ENCODE measurements around the gene MED17. TPM values are rescaled to one million over a fixed set of nuclear protein-coding genes. Genes with fewer than 3 reads are reported as not detected.

The MED17 gene
- total and polyA plus RNA-seq, 2 of the 13 experiments (the other 11 are each of a cell fraction or from before 2014, with no cell fraction given): 23.1 to 37.0 TPM

DNA sequence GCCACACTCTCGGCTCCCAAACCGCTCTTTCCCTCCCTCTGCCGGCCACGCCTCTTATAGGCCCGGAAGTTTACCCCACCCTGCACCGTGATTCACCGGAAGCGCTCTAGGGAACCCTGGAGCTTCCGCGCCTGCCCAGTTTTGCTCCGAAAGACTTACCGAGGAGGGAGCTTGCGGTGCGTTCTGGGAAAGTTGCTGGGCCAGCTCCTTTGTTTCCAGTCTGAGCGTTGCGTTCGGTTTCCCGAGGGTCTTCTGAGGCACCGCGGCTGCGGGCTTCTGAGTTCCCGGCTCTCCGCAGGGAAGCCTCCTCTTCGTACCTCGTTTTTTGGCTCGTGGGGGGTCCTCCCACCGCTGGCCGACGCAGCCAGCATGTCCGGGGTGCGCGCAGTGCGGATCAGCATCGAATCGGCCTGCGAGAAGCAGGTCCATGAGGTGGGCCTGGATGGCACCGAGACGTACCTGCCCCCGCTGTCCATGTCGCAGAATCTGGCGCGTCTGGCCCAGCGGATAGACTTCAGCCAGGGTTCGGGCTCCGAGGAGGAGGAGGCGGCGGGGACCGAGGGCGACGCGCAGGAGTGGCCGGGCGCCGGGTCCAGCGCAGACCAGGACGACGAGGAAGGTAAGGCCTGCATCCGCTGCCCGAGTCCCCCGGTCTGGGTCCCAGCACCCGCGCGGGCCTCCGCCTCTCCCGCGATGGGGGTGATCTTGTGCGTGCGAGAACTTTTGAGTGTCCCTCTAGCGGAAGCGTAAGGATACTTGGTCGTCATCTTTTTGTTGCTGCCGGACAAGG, at the start of gene MED17 (continued):
- TF ChIP-seq ATF5 (CRISPR knock-in tag; IDR thresholded peaks at IDR 0.05; ENCODE audit: low read depth) (no peak), ZBTB7A (CRISPR knock-in tag; IDR thresholded peaks at IDR 0.05) (no peak; the same call in 1 of the 2 replicates), PPARG (CRISPR knock-in tag; conservative IDR thresholded peaks at IDR 0.05) (no peak), ZNF850 (CRISPR knock-in tag; conservative IDR thresholded peaks at IDR 0.05) (no peak), MAFG (CRISPR knock-in tag; IDR thresholded peaks at IDR 0.05) (no peak)
- TF ChIP-seq, protein P1, sequence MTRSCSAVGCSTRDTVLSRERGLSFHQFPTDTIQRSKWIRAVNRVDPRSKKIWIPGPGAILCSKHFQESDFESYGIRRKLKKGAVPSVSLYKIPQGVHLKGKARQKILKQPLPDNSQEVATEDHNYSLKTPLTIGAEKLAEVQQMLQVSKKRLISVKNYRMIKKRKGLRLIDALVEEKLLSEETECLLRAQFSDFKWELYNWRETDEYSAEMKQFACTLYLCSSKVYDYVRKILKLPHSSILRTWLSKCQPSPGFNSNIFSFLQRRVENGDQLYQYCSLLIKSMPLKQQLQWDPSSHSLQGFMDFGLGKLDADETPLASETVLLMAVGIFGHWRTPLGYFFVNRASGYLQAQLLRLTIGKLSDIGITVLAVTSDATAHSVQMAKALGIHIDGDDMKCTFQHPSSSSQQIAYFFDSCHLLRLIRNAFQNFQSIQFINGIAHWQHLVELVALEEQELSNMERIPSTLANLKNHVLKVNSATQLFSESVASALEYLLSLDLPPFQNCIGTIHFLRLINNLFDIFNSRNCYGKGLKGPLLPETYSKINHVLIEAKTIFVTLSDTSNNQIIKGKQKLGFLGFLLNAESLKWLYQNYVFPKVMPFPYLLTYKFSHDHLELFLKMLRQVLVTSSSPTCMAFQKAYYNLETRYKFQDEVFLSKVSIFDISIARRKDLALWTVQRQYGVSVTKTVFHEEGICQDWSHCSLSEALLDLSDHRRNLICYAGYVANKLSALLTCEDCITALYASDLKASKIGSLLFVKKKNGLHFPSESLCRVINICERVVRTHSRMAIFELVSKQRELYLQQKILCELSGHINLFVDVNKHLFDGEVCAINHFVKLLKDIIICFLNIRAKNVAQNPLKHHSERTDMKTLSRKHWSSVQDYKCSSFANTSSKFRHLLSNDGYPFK (CRISPR knock-in tag; IDR thresholded peaks at IDR 0.05; ENCODE audit: borderline replicate concordance): peak; percentile 81
- TF ChIP-seq, protein P2, sequence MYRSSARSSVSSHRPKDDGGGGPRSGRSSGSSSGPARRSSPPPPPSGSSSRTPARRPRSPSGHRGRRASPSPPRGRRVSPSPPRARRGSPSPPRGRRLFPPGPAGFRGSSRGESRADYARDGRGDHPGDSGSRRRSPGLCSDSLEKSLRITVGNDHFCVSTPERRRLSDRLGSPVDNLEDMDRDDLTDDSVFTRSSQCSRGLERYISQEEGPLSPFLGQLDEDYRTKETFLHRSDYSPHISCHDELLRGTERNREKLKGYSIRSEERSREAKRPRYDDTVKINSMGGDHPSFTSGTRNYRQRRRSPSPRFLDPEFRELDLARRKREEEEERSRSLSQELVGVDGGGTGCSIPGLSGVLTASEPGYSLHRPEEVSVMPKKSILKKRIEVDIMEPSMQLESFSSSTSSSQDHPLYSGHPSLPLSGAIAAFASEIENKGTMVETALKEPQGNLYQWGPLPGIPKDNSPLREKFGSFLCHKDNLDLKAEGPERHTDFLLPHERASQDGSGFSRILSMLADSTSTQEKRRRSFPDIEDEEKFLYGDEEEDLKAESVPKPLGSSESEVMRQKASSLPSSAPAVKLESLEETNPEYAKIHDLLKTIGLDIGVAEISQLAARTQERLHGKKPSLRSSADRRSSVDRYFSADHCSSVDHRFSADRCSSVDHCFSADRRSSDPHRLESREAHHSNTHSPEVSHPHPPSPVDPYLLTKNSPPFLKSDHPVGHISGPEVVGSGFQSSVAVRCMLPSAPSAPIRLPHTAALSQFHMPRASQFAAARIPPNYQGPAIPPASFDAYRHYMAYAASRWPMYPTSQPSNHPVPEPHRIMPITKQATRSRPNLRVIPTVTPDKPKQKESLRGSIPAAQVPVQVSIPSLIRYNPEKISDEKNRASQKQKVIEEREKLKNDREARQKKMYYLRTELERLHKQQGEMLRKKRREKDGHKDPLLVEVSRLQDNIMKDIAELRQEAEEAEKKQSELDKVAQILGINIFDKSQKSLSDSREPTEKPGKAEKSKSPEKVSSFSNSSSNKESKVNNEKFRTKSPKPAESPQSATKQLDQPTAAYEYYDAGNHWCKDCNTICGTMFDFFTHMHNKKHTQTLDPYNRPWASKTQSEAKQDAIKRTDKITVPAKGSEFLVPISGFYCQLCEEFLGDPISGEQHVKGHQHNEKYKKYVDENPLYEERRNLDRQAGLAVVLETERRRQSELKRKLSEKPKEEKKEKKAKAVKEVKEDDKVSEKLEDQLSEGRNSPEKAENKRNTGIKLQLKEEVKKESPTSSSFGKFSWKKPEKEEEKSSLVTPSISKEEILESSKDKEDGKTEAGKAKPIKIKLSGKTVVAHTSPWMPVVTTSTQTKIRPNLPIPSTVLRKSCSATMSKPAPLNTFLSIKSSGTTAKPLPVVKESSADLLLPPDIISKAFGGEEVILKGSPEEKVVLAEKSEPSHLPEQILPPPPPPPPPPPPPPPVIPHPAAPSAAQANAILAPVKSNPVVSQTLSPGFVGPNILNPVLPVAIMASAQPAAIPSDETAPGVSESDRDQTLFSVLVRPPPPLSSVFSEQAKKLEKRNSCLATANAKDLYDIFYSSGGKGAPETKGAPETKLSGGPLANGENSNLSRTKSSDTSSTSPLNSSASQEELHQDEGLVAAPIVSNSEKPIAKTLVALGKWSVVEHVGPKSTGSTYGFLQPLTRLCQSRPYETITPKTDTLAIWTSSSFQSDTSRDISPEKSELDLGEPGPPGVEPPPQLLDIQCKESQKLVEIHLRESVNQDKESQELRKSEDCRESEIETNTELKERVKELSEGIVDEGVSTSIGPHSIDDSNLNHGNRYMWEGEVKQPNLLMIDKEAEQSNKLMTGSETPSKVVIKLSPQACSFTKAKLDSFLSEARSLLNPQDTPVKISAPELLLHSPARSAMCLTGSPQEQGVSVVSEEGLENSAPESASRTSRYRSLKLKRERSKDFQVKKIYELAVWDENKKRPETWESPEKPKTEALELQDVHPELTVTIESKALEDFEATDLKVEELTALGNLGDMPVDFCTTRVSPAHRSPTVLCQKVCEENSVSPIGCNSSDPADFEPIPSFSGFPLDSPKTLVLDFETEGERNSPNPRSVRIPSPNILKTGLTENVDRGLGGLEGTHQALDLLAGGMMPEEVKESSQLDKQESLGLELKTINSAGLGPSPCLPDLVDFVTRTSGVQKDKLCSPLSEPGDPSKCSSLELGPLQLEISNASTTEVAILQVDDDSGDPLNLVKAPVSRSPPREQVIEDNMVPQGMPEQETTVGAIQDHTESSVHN (CRISPR knock-in tag; IDR thresholded peaks at IDR 0.05): no peak

Measured in HepG2 (cell line).